ENCODE measurements around the gene OVCH2. TPM values are rescaled to one million over a fixed set of nuclear protein-coding genes. Genes with fewer than 3 reads are reported as not detected.

OVCH2 gene
- total RNA-seq, 1 experiment from 2014 or later = 0.57 TPM

DNA sequence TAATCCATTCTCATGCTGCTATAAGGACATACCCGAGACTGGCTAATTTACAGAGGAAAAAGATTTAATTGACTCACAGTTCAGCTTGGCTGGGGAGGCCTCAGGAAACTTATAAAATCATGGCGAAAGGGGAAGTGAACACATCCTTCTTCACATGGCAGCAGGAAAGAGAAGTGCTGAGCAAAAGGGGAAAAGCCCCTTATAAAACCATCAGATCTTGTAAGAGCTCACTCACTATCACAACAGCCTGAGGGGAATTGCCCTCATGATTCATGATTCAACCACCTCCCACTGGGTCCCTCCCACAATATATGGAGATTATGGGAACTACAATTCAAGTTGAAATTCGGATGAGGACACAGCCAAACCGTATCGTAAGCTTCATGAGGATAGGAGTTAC lies 29.2 kb downstream of the OVCH2 start:
- ATAC-seq (no peak), DNase-seq (ENCODE audit: low spot score) (no peak)
- ChIA-PET CTCF (interaction anchor here (1.4 to 1.5 kb wide), 2 partner anchors 10 to 105 kb away, joined by 5 to 6 read pairs; no protein-coding TSS in a partner anchor), POLR2A (interaction anchor here (0.6 kb wide), 1 partner anchor 18 kb away, joined by 7 read pairs; no protein-coding TSS in a partner anchor)
- Mint-ChIP-seq H3K27ac (no peak overlapping the region), H3K9me3 (peaks cover 10% of the 10 kb centered on the region), H3K4me3 (no peak overlapping the region), H3K27me3 (ENCODE audit: low read depth) (0 out of 2 replicates have a peak, but pooled peaks cover 4% of the 10 kb centered on the region), H3K36me3 (0 out of 2 replicates have a peak, but pooled peaks cover 2% of the 10 kb centered on the region), H3K4me1 (peaks cover 53% of the 10 kb centered on the region)
- TF ChIP-seq, protein P1, sequence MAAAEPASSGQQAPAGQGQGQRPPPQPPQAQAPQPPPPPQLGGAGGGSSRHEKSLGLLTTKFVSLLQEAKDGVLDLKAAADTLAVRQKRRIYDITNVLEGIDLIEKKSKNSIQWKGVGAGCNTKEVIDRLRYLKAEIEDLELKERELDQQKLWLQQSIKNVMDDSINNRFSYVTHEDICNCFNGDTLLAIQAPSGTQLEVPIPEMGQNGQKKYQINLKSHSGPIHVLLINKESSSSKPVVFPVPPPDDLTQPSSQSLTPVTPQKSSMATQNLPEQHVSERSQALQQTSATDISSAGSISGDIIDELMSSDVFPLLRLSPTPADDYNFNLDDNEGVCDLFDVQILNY (CRISPR knock-in tag; IDR thresholded peaks at IDR 0.05) = no peak
- TF ChIP-seq FOXJ3 (CRISPR knock-in tag; IDR thresholded peaks at IDR 0.05; ENCODE audit: borderline replicate concordance) = no peak
- TF ChIP-seq ETV6 (CRISPR knock-in tag; IDR thresholded peaks at IDR 0.05) = no peak
- TF ChIP-seq MXD4 (CRISPR knock-in tag; IDR thresholded peaks at IDR 0.05; ENCODE audit: borderline replicate concordance) = no peak
- TF ChIP-seq ZNF219 (CRISPR knock-in tag; IDR thresholded peaks at IDR 0.05; ENCODE audit: borderline replicate concordance) = no peak
- no peak for TF ChIP-seq PRDM15 (CRISPR knock-in tag; IDR thresholded peaks at IDR 0.05)
- TF ChIP-seq AR (CRISPR knock-in tag; IDR thresholded peaks at IDR 0.05) = no peak
- TF ChIP-seq, protein P2, sequence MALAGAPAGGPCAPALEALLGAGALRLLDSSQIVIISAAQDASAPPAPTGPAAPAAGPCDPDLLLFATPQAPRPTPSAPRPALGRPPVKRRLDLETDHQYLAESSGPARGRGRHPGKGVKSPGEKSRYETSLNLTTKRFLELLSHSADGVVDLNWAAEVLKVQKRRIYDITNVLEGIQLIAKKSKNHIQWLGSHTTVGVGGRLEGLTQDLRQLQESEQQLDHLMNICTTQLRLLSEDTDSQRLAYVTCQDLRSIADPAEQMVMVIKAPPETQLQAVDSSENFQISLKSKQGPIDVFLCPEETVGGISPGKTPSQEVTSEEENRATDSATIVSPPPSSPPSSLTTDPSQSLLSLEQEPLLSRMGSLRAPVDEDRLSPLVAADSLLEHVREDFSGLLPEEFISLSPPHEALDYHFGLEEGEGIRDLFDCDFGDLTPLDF (CRISPR knock-in tag; IDR thresholded peaks at IDR 0.05) = no peak
- TF ChIP-seq MAX (CRISPR knock-in tag; IDR thresholded peaks at IDR 0.05) = no peak
- no peak for TF ChIP-seq ESRRA (CRISPR knock-in tag; IDR thresholded peaks at IDR 0.05; ENCODE audit: borderline replicate concordance)
- no peak for TF ChIP-seq RELA (CRISPR knock-in tag; IDR thresholded peaks at IDR 0.05; ENCODE audit: borderline replicate concordance)
- no peak for TF ChIP-seq NR3C1 (CRISPR knock-in tag; conservative IDR thresholded peaks at IDR 0.05; ENCODE audit: low read depth)
- TF ChIP-seq NFYB (CRISPR knock-in tag; conservative IDR thresholded peaks at IDR 0.05; ENCODE audit: low read depth) = no peak
- no peak for TF ChIP-seq NR1H2 (CRISPR knock-in tag; IDR thresholded peaks at IDR 0.05)
- TF ChIP-seq ZNF281 (CRISPR knock-in tag; IDR thresholded peaks at IDR 0.05) = no peak
- TF ChIP-seq, protein P3, sequence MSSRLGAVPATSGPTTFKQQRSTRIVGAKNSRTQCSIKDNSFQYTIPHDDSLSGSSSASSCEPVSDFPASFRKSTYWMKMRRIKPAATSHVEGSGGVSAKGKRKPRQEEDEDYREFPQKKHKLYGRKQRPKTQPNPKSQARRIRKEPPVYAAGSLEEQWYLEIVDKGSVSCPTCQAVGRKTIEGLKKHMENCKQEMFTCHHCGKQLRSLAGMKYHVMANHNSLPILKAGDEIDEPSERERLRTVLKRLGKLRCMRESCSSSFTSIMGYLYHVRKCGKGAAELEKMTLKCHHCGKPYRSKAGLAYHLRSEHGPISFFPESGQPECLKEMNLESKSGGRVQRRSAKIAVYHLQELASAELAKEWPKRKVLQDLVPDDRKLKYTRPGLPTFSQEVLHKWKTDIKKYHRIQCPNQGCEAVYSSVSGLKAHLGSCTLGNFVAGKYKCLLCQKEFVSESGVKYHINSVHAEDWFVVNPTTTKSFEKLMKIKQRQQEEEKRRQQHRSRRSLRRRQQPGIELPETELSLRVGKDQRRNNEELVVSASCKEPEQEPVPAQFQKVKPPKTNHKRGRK (CRISPR knock-in tag; IDR thresholded peaks at IDR 0.05; ENCODE audit: borderline replicate concordance) = no peak
- no peak for TF ChIP-seq JUN (CRISPR knock-in tag; IDR thresholded peaks at IDR 0.05)
- TF ChIP-seq, protein P4, sequence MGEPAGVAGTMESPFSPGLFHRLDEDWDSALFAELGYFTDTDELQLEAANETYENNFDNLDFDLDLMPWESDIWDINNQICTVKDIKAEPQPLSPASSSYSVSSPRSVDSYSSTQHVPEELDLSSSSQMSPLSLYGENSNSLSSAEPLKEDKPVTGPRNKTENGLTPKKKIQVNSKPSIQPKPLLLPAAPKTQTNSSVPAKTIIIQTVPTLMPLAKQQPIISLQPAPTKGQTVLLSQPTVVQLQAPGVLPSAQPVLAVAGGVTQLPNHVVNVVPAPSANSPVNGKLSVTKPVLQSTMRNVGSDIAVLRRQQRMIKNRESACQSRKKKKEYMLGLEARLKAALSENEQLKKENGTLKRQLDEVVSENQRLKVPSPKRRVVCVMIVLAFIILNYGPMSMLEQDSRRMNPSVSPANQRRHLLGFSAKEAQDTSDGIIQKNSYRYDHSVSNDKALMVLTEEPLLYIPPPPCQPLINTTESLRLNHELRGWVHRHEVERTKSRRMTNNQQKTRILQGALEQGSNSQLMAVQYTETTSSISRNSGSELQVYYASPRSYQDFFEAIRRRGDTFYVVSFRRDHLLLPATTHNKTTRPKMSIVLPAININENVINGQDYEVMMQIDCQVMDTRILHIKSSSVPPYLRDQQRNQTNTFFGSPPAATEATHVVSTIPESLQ (CRISPR knock-in tag; IDR thresholded peaks at IDR 0.05) = no peak
- TF ChIP-seq ZNF232 (CRISPR knock-in tag; IDR thresholded peaks at IDR 0.05) = no peak
- no peak for TF ChIP-seq GABPB1 (CRISPR knock-in tag; IDR thresholded peaks at IDR 0.05)
